GM18499 (cell line): ENCODE measurements around the gene ST7.

Source experiments
- ATAC-seq: cut with Tn5 transposase; IDR thresholded peaks from one replicate; pipeline ENCODE4 v1.9.1; 2021; ENCODE audit warnings: moderate number of reproducible peaks; ENCODE audit not compliant: insufficient read depth, unreplicated experiment

ST7 gene

DNA sequence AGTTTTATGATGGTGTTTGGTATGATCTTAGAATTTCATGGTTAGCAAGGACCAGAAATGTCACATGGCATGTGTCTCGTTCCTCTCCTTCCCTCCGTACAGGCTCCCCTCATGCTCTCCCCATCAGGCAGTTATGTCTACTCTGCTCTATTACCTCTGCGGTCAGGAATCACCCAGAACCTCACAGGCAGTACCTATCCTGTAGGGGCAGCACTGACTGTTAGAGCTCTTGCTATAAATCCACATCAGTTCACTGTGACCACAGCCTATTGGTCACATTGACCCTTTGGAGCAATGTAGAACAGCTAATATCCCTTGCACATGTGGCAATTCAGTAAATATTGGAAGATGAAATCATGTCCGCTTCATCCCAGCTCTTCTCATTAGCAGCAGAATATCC, 217.8 kb downstream of the ST7 start:
- ATAC-seq = no peak

DNA sequence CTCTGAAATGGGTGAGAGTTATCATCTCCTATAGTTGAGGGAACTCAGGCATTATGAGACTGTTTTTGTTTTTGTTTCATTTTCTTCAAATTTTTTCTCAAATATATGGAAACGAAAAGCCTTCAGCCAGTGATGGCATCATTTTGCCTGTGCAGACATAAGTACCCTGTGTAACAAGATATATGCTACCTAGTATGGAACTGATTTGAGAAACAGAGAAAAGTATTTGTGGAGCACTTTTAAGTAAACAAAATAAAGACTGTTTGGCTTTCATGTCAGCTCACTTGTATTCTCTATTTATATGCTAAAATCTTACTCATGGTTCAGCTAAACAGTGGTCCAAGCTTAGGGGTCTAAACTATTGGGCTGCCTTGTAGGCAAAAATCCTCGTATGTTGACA, 219.0 kb downstream of the ST7 start:
- ATAC-seq = no peak

DNA sequence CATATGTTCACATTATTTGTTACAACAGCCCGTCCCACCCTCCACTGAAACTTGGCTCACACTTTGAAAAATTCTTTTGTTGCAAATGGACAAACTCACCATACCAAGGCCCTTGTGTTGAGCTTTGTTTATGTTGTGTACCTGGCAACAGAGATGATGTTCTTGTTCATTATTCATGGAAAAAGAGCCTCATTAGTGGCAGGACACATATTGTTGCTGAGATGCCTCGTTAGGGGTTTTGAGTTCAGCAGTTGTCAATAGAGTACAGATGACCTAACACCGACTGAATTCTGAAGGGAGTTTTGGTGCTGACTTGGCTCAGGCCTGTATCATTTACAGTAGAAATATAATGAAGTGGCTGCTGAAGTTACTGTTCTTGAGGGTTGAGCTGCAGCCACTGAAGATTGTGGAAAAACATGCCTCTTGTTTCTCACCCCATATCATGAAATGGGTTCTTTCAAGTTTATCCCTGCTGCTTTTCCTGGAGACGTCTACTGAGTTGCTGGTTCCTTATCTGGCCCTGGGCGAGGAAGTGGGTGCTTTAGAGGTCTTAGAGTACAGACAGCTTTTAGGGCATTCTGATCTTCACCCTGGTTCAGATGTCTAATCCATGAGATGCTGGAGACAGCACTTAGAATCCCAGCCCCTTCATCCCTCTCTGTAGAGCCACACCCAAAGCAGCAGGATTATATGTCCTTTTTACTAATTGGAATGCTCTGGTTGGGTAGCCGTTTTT, 219.9 kb downstream of the ST7 start:
- no peak for ATAC-seq

DNA sequence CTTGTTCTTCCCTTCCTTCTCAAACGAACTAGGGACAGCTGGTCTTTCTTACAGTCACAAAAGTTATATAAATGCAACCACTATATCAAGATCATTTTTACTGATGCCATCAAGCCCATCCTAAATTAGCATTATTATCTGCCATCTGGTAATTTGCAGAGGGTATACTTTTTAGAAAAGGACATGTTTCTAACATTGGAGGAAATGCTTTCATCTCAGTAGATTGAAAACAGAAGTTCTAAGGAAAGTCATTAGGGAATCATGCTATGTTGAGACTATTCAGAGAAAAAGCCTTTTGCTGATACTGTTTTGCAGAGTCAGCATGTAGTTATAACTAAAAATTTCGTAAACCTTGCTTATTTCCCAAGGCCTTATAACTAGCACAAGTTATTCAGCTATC, 222.9 kb downstream of the ST7 start:
- ATAC-seq = no peak

DNA sequence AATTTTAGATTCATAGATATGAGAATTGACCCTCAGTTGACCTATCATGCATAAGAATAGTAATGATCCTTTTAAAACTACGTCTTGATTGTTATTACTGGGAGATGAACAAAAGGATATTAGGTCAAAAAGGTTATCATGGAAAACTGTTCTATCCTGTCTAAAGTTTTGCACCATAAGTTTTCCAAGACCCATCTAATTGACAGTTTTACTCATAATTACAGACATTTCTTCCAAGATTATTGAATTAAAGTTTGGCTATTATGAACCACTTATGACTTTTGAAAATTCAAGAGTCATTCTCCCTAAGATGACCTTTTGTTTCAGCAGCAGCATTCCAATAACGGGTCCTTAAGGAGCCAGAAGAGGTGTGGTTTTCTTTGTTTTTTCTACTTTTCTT, 225.3 kb downstream of the ST7 start:
- no peak for ATAC-seq

DNA sequence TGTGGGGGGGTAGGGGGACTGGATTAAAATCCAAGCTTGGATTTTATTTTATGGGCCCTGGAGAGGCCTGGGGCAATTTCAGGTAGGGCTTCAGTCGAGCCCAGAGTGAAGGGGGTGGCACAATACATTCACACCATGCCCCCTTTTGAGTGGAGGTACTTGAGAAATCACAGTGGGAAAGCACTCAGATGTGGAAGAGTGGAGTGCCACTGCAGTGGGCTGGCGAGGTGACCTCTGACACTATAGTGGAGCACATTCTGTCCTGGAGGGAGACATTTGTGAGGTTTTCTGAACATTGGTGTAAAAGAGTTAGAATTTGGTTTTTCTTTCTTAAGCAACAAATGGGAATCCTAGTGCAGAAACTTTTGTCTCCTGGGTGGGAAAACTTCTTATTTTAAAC, 226.4 kb downstream of the ST7 start:
- ATAC-seq = no peak

DNA sequence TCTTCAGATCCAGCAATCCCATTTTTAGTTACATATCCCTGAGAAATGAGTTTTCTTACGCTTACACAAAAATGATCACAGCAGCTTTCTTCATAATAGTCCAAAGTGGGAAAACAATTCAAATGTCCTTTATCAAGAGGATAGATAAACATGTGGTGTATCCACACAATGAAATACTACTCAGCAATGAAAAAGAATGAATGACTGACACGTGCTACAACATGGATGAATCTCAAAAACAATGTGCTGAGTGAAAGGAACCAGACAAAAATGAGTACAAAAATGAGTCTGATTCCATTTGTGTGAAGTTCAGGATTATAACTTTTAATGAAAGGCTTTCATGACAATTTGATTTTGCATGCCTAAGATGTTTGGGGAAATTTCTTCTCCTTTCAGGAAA, 230.4 kb downstream of the ST7 start:
- ATAC-seq = no peak

DNA sequence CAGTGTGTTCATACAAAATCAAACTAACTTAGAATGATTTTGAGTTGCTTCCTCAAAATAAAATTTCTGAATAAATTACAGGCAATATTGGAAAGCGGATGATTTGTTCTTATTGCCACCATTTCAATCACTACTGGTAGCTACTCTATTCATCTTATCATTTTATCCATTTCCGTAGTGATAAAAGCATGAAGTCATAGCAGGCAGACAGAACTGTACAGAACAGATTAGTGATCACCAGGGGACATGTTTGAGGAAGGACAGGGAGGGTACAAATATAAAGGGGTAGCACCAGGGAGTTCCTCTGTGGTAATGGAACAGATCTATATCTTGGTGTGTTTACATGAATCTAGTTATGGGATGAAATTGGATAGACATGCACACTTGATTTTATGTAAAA, 231.1 kb downstream of the ST7 start:
- no peak for ATAC-seq

DNA sequence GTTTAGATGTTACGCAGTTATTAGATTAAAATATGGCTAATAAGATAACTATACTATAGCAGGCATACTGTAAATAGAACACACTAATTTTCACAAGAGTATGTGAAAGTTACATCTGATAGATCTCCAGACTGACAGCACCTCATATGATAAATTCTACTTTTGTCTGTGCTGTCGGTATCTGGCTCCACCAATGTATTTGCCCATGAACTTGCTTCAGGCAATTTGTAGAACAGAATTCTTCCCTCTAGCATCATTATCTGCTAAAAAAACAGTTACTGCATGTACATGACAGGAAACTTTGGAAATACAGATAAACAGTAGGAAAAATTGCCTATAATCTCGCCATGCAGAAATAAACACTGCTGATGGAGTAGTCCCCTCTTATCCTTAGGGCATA, 231.8 kb downstream of the ST7 start:
- ATAC-seq = no peak

DNA sequence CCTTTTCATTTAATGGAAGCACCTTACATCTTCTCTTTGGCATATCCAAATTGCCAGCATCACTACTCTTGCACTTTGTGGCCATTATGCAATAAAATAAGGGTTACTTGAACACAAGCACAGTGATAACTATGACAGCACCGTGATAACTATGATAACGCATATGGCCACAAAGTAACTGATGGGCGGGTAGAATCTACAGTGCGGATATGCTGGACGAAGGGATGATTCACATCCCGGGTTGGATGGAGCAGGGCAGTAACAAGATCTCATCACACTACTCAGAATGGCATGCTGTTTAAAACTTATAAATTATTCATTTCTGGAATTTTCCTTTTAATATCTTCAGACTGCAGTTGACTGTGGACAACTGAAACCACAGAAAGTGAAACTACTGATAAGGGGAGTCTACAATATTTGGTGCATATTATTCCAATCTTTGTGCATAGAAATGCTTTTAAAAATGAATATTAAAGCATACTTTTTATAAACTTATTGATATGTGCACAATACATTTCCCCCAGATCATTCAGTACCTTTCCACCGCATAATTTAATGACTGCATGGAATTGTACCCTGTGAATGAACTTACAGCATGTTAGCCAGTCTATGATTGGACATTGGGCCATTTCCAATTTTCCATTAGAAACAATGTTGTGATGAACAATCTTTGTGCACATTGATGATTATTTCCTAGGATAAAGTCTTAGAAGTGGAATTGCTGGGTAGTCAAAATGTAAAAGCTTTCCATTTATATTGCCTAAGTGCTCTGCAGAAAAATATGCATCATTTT, 233.1 kb downstream of the ST7 start:
- no peak for ATAC-seq

DNA sequence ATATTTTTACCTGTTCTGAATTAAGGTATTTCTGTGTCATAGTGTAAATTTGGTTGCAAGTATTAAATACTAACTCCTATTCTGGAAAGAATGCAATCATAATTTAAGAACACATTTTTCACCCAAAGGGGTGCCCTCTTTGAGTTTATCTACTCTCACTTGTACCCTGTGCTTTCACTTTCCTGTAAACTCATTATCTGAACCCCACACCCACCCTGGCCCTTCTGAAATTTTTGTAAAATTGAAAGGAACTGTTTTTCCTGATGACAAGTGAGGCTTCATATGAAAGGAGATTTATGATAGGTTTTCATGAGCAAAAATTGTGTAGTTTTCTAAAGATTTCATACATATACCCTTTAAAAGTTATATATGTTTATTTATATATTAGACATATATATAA, 235.1 kb downstream of the ST7 start:
- ATAC-seq = no peak

DNA sequence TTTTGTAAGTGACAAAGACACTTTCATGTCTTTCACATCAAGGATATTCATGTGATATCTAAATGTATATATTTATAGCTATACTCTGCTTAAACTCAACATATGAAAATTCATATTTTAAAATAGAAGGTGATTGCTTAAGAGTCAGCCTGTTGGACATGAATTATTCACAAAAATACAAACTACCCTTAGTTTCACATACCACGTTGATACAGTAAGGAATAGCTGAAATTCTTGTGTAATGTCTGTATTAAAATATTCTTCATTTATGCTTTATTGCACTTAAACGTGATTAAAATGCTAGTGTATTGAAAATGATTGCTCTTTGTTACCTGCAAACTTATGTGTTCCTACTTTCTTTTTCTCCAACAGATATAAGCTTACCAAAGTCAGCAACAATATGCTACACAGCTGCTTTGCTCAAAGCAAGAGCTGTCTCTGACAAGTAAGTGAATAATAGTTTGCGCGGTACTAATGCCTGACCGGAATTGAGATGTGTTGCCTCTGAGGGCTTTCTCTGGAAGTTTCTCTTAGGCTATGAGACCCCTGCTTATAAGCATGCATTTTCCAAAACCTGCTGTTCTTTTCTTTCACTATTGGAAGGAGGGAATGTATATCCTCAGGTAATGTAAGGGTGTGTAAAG, 235.8 kb downstream of the ST7 start:
- no peak for ATAC-seq

DNA sequence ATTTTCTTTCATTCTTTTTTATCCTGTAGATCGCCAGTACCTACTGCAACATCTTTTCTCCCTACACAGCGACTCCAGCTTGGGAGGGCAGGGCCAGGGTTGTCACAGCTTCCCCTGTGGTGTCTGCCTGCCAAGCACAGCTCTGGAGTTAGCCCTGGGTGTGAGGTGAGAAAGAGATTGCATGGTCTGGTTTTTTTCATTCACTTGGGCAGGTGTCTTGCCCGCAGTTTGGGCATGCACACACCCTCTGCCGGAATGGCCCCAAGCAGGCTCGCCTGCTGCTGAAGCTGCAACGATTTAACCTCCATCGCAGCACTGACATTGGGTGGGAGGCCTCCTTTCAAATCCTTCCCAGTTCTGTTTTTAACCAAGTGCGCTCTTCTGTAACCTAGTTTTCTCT, 236.8 kb downstream of the ST7 start:
- no peak for ATAC-seq

DNA sequence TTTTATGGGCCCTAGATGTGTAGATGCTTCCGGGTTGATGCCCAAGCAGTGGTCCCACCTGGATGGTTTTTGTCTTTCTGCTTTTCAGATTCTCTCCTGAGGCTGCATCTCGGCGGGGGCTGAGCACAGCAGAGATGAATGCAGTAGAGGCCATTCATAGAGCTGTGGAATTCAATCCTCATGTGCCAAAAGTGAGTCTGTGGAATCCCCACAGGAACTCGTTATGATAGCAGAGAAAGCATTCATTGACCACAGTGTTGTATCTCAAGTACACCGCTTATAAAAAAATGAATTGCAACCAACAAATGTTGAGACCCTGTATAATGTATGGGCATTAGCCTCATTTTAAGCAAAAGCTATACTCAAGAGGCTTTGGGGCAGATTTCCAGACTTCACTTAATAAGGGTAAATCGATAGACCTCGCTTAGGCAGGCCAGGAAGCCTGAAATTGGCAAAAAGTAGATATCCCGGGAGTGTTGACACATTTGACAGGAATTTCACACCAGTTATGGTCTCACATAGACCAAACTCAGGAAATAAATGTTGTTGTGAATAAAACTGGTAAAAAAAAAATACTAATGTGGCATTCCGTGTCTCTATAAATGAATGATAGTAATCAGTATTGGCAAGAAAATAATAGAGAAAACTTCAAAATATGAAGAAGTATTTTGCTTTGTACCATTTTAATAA, 237.6 kb downstream of the ST7 start:
- ATAC-seq = no peak

DNA sequence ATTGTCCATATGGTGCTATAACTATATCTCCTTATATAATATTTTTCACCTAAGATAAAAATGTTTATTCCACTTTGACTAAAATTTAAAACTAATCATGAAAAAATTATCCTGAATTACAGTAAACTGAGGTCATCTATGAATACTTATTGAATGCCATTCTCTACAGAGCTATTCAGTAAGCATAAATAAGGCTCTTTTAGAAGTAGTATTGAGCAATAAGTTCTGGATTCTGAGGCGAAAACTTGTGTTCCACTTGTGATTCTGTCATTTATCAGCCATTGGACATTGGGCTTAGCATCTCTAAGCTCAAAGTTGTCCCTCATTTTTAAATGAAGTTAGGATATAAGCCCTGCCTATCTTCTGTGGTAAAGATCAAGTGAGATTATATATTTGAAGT, 238.8 kb downstream of the ST7 start:
- ATAC-seq = no peak

DNA sequence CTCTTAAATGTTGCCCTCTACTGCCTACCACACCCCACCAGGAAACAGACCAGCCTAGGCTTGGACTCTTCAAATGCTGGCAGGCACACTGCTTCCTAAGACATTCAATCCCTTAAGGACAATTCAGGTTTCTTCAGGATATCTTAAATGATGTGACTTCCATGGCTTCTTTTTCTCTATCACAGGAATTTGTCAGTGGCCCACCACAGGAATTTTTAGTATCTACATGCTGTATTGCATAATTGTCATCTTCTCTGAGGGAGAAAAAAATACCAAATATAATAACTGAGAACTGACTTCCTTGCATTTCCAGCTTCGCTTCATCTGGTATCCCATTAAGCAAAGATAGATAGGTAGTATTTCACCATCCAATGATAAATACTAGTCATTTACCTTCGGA, 240.3 kb downstream of the ST7 start:
- no peak for ATAC-seq

DNA sequence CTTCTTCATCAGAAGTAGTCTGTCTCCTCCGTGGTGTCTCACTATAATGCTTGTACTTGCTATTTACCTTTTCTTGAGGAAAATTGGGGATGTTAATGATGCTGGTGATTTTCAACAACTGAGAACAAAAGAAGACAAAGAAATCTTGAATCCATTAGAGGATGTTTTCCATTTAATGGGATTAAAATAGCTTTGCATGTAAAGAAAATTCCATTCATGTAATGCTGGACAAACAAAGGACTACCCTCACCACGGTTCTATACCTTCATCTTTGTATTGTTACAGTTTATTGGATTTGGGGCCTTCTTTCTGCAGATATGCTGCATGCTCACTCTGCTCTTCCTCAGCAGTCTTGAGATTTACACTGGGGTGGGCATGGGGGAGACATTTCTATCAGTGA, 241.1 kb downstream of the ST7 start:
- ATAC-seq = no peak

DNA sequence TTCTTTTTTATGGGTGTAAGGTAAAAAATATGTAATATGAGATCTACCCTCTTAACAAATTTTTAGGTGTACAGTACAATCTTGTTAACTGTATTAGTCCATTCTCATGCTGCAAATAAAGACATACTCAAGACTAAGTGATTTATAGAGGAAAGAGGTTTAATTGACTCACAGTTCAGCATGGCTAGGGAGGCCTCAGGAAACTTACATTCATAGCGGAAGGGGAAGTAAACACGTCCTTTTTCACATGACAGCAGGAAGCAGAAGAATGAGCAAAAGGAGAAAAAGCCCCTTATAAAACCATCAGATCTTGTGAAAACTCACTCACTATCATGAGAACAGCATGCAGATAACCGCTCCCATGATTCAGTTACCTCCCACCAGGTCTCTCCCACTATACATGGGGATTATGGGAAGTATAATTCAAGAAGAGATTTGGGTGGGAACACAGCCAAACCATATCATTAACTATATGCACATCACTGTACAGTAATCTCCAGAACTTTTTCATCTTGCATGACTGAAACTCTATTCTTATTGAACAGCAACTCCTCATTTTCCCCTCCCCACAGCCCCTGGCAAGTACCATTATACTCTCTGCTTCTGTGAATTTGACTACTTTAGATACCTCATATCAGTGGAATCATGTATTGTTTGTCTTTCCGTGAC, 242.2 kb downstream of the ST7 start:
- no peak for ATAC-seq

DNA sequence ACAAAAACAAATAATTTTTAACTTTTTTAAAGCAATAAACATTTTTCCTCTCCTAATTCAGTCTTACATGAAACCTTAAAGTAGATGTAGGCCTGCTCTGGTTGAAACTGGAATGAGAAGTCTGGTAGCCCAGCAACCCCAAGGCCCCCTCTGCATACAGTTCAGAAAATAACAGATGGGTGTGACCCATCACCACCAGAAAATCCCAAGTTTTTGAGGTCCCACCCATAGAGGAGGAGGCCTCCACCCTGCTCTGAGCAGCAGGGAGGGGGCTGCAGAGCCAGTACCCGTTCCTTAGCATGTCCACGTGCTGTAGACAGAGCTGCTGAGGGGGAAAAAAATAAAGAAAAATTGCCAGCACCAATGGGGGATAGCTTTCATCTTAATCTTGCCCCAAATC, 246.8 kb downstream of the ST7 start:
- ATAC-seq = no peak

DNA sequence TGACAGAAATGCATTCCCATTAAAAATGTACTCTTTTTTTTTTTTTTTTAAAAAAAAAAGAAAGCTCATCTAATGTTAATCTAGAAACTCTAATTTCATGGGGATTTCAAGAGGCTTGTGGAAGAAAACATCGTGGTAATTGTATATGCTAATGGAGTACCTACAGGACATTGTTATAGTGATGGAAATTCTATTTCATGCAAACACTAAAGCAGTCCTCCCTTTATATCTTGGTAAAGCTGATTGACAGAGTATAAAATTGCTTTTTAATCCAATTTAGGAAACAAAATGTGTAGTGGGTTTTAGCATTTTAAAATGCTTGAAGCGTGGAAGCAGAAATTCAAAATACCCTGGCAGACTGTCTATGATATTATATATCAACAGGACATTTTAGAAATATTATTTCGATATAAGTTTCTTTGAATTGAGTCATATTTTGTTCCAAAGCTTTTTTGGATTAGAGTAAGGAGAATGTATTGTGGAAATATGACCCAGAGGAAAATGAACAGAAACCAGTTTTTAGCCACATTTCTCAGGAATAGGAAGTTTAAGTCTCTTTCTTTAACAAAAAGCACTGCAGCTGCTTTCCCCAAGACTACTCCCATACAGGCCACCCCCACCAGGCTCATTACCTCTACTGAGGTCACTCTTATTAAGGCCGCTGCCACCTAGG, 247.6 kb downstream of the ST7 start:
- no peak for ATAC-seq
